ENCODE results near the gene DPP10. TPM values are rescaled to one million over a fixed set of nuclear protein-coding genes. Genes with fewer than 3 reads are reported as not detected.

DPP10 gene
- total RNA-seq, 1 experiment from 2014 or later = not detected

DNA sequence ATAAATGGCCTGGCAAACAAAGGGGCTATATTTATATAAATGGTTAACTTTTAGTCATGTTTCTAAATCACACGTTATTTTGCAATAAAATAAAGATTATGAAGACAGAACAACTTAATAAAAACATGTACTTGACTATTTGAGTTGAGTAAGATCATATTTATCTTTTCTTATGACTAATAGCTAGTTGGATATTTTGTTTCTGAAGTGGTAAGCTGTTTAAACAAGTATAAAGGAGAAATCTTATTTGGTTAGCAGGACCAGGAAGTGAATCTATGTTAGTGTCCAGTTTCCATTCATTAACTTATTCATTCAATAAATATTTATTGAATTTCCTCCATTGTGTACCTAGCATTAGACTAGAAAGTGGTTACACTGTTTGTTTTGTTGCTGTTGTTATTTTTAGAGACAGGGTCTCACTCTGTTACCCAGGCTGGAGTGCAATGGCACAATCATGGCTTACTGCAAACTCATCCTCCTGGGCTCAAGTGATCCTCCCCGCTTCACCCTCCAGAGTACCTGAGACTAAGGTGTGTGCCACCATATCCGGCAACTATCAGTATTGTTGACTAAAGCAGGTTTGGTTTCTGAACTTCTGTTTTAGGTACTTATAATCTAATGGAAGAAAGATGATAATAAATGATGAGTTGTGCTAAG is 312.6 kb downstream of the DPP10 start:
- TF ChIP-seq, protein P1, sequence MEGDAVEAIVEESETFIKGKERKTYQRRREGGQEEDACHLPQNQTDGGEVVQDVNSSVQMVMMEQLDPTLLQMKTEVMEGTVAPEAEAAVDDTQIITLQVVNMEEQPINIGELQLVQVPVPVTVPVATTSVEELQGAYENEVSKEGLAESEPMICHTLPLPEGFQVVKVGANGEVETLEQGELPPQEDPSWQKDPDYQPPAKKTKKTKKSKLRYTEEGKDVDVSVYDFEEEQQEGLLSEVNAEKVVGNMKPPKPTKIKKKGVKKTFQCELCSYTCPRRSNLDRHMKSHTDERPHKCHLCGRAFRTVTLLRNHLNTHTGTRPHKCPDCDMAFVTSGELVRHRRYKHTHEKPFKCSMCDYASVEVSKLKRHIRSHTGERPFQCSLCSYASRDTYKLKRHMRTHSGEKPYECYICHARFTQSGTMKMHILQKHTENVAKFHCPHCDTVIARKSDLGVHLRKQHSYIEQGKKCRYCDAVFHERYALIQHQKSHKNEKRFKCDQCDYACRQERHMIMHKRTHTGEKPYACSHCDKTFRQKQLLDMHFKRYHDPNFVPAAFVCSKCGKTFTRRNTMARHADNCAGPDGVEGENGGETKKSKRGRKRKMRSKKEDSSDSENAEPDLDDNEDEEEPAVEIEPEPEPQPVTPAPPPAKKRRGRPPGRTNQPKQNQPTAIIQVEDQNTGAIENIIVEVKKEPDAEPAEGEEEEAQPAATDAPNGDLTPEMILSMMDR (IDR thresholded peaks at IDR 0.05) = no peak
- TF ChIP-seq, protein P2, sequence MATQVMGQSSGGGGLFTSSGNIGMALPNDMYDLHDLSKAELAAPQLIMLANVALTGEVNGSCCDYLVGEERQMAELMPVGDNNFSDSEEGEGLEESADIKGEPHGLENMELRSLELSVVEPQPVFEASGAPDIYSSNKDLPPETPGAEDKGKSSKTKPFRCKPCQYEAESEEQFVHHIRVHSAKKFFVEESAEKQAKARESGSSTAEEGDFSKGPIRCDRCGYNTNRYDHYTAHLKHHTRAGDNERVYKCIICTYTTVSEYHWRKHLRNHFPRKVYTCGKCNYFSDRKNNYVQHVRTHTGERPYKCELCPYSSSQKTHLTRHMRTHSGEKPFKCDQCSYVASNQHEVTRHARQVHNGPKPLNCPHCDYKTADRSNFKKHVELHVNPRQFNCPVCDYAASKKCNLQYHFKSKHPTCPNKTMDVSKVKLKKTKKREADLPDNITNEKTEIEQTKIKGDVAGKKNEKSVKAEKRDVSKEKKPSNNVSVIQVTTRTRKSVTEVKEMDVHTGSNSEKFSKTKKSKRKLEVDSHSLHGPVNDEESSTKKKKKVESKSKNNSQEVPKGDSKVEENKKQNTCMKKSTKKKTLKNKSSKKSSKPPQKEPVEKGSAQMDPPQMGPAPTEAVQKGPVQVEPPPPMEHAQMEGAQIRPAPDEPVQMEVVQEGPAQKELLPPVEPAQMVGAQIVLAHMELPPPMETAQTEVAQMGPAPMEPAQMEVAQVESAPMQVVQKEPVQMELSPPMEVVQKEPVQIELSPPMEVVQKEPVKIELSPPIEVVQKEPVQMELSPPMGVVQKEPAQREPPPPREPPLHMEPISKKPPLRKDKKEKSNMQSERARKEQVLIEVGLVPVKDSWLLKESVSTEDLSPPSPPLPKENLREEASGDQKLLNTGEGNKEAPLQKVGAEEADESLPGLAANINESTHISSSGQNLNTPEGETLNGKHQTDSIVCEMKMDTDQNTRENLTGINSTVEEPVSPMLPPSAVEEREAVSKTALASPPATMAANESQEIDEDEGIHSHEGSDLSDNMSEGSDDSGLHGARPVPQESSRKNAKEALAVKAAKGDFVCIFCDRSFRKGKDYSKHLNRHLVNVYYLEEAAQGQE (IDR thresholded peaks at IDR 0.05; ENCODE audit: insufficient read depth in 1 of 2, low read depth in 2 of 2, low read length in 1 of 2) = no peak
- TF ChIP-seq TCF7L2 (IDR thresholded peaks at IDR 0.05; ENCODE audit: low read depth, low read length) = no peak
- no peak for TF ChIP-seq POLR2AphosphoS5 (IDR thresholded peaks at IDR 0.05; ENCODE audit: low read depth, low read length)
- TF ChIP-seq SIN3A (IDR thresholded peaks at IDR 0.05; ENCODE audit: borderline replicate concordance, insufficient read depth, low read depth, low read length) = no peak
- Histone ChIP-seq H3K4me1 (ENCODE audit: control insufficient read depth, insufficient read depth, low read length) (no peaks in the 10 kb centered on the region), H3K4me3 (ENCODE audit: low read depth in 2 of 2, low read length in 2 of 2) (no peak overlapping the region), H3K9me3 (ENCODE audit: control insufficient read depth, insufficient read depth, low read depth, low read length) (no peaks in the 10 kb centered on the region), H3K36me3 (ENCODE audit: control insufficient read depth, insufficient read depth, low read length) (no peaks in the 10 kb centered on the region), H3K27ac (ENCODE audit: low read length) (no peak overlapping the region), H3K27me3 (ENCODE audit: control insufficient read depth, insufficient read depth, low read length) (no peaks in the 10 kb centered on the region)
- DNase-seq (ENCODE audit: low read depth, low spot score) = no peak
- intact Hi-C loops (cut with micrococcal nuclease; ENCODE audit: unreplicated experiment) (no loop called here), in situ Hi-C loops (cut with HindIII; ENCODE audit: low pct_unique_long_range_greater_than_20kb, low sequenced_read_pairs) (no loop called here)
- ATAC-seq = no peak
- BruUV-seq (replicated peaks) = no TSS peak
- POLR2A ChIA-PET = no interaction called here
- CTCF ChIA-PET = no interaction called here

DNA sequence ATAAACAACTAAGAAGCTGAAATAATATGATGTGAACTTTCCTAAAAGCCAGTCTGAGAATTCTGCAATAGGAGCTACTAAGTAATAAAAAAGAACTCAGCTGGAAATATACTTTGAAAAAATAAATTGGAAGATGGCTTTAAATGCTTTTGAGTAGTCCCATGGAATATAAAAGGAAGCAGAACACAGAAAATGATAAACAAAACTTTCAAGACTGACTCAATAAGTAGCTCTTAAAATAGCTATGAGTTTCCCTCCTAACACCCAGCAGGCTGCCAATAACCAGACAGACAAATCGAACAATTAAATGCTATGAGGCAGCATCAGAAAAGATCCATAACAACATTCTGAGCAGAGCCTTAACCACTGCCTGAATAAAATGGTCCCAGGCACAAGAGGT is 319.9 kb downstream of the DPP10 start:
- no peaks in the 10 kb centered on the region for H3K27me3 ChIP-seq (ENCODE audit: control insufficient read depth, insufficient read depth, low read length)
- ChIA-PET CTCF (no interaction called here), POLR2A (no interaction called here)
- no peaks in the 10 kb centered on the region for H3K4me1 ChIP-seq (ENCODE audit: control insufficient read depth, insufficient read depth, low read length)
- no peak overlapping the region for H3K4me3 ChIP-seq (ENCODE audit: low read depth in 2 of 2, low read length in 2 of 2)
- no peaks in the 10 kb centered on the region for H3K9me3 ChIP-seq (ENCODE audit: control insufficient read depth, insufficient read depth, low read depth, low read length)
- DNase-seq (ENCODE audit: low read depth, low spot score) = no peak
- in situ Hi-C loops (cut with HindIII; ENCODE audit: low pct_unique_long_range_greater_than_20kb, low sequenced_read_pairs) (no loop called here), intact Hi-C loops (cut with micrococcal nuclease; ENCODE audit: unreplicated experiment) (no loop called here)
- no TSS peak for BruUV-seq (replicated peaks)
- H3K27ac ChIP-seq (ENCODE audit: low read length) = no peak overlapping the region
- TF ChIP-seq, protein P2 (IDR thresholded peaks at IDR 0.05; ENCODE audit: insufficient read depth in 1 of 2, low read depth in 2 of 2, low read length in 1 of 2) = no peak
- TF ChIP-seq POLR2AphosphoS5 (IDR thresholded peaks at IDR 0.05; ENCODE audit: low read depth, low read length) = no peak
- H3K36me3 ChIP-seq (ENCODE audit: control insufficient read depth, insufficient read depth, low read length) = no peaks in the 10 kb centered on the region
- no peak for ATAC-seq
